Loucy (cell line): ENCODE data around the gene CD52.

ENCODE experiments used
- H2AFZ ChIP-seq: fragments of 200-600 bp; sonication (generic); 2 replicates; pipeline ENCODE4 v1.6.0; 2016; ENCODE audit warnings: antibody characterized with exemption, mild to moderate bottlenecking, low read length, moderate library complexity
- H3F3A ChIP-seq: fragments of 200-600 bp; 2 replicates; pipeline ENCODE4 v1.6.0; 2016; ENCODE audit warnings: antibody characterized with exemption, low read depth, mild to moderate bottlenecking
- H3K27me3 ChIP-seq: fragments of 200-600 bp; sonication (generic); 2 replicates; pipeline ENCODE4 v1.6.1; 2014; ENCODE audit warnings: low read length, mild to moderate bottlenecking; ENCODE audit not compliant: insufficient read depth, poor library complexity, severe bottlenecking
- H3K36me3 ChIP-seq: fragments of 200-600 bp; sonication (generic); 2 replicates; pipeline ENCODE4 v1.6.1; 2016; ENCODE audit warnings: low read length; ENCODE audit not compliant: insufficient read depth
- H3K4me1 ChIP-seq: fragments of 200-600 bp; sonication (generic); 2 replicates; pipeline ENCODE4 v1.5.1; 2014; ENCODE audit warnings: low read length, mild to moderate bottlenecking; ENCODE audit not compliant: insufficient read depth, poor library complexity, severe bottlenecking
- H3K4me2 ChIP-seq: fragments of 200-600 bp; sonication (generic); 2 replicates; pipeline ENCODE4 v1.6.0; 2014; ENCODE audit warnings: antibody characterized with exemption, low read length, low read depth, mild to moderate bottlenecking; ENCODE audit not compliant: poor library complexity, severe bottlenecking
- H3K4me3 ChIP-seq: fragments of 200-600 bp; sonication (generic); 2 replicates; pipeline ENCODE4 v1.5.1; 2014; ENCODE audit warnings: low read length, mild to moderate bottlenecking, mixed read lengths; ENCODE audit not compliant: poor library complexity, severe bottlenecking
- H3K79me2 ChIP-seq: fragments of 200-600 bp; sonication (generic); 2 replicates; pipeline ENCODE4 v1.6.1; 2014; ENCODE audit warnings: low read length; ENCODE audit not compliant: insufficient read depth
- H3K9ac ChIP-seq: fragments of 200-600 bp; sonication (generic); 2 replicates; pipeline ENCODE4 v1.6.0; 2014; ENCODE audit warnings: mild to moderate bottlenecking, low read depth, low read length, moderate library complexity; ENCODE audit not compliant: poor library complexity, severe bottlenecking
- H3K9me2 ChIP-seq: fragments of 200-600 bp; sonication (generic); replicated peaks from 2 replicates; pipeline ENCODE4 v1.6.1; 2016; ENCODE audit warnings: low read depth, low read length, mixed read lengths
- H3K9me3 ChIP-seq: fragments of 200-600 bp; sonication (generic); 2 replicates; pipeline ENCODE4 v1.6.1; 2014; ENCODE audit warnings: mild to moderate bottlenecking, antibody characterized with exemption, low read length, low read depth; ENCODE audit not compliant: insufficient read depth
- H4K20me1 ChIP-seq: fragments of 200-600 bp; sonication (generic); 2 replicates; pipeline ENCODE4 v1.6.0; 2014; ENCODE audit warnings: antibody characterized with exemption, low read length, mild to moderate bottlenecking; ENCODE audit not compliant: insufficient read depth, poor library complexity, severe bottlenecking
- CTCF ChIP-seq: fragments of 200-600 bp; sonication (generic); conservative IDR thresholded peaks from 2 replicates; pipeline ENCODE4 v1.5.1; 2014; ENCODE audit warnings: mild to moderate bottlenecking, antibody characterized with exemption, low read length
- EZH2phosphoT487 ChIP-seq: fragments of 200-600 bp; IDR thresholded peaks from 2 replicates; pipeline ENCODE4 v1.6.1; 2018; ENCODE audit warnings: antibody characterized with exemption, mild to moderate bottlenecking, moderate library complexity, borderline replicate concordance

CD52 gene

GRCh38 chr1:26349188-26349876 lies 31.6 kb downstream of the CD52 start:
- H3K9me3 ChIP-seq, result no peaks in the 10 kb centered on the region
- H3K4me3 ChIP-seq, result no peak overlapping the region
- peaks cover 4% of the 10 kb centered on the region for H3K4me1 ChIP-seq
- no peak overlapping the region for H2AFZ ChIP-seq
- no peaks in the 10 kb centered on the region for H3K27me3 ChIP-seq
- no peaks in the 10 kb centered on the region for H3F3A ChIP-seq
- no peak overlapping the region for H3K4me2 ChIP-seq
- no peak for TF ChIP-seq CTCF
- TF ChIP-seq EZH2phosphoT487, result no peak
- H3K9me2 ChIP-seq, result no peaks in the 10 kb centered on the region
- no peak overlapping the region for H3K9ac ChIP-seq
- H4K20me1 ChIP-seq, result no peaks in the 10 kb centered on the region
- no peaks in the 10 kb centered on the region for H3K79me2 ChIP-seq
- no peaks in the 10 kb centered on the region for H3K36me3 ChIP-seq

- Histone ChIP-seq H3K9me3 (no peaks in the 10 kb centered on the region), H3K4me1 (peaks cover 4% of the 10 kb centered on the region), H3F3A (no peaks in the 10 kb centered on the region), H3K4me3 (no peak overlapping the region), H3K27me3 (no peaks in the 10 kb centered on the region), H3K79me2 (no peaks in the 10 kb centered on the region), H3K36me3 (no peaks in the 10 kb centered on the region), H2AFZ (no peak overlapping the region), H4K20me1 (no peaks in the 10 kb centered on the region), H3K9me2 (no peaks in the 10 kb centered on the region), H3K4me2 (no peak overlapping the region), H3K9ac (no peak overlapping the region)
- no peak for TF ChIP-seq EZH2phosphoT487
- TF ChIP-seq CTCF, result no peak
These were observed 32.1 kb downstream of the CD52 start for GRCh38 chr1:26349877-26350244.

- no peaks in the 10 kb centered on the region for H3K9me2 ChIP-seq
- H4K20me1 ChIP-seq, result no peaks in the 10 kb centered on the region
- H3K36me3 ChIP-seq, result no peaks in the 10 kb centered on the region
- no peaks in the 10 kb centered on the region for H3F3A ChIP-seq
- H3K4me1 ChIP-seq, result peaks cover 4% of the 10 kb centered on the region
- H3K9me3 ChIP-seq, result no peaks in the 10 kb centered on the region
- no peaks in the 10 kb centered on the region for H3K79me2 ChIP-seq
- no peak overlapping the region for H3K9ac ChIP-seq
- H3K4me3 ChIP-seq, result no peak overlapping the region
- TF ChIP-seq EZH2phosphoT487 (no peak), CTCF (no peak)
- H3K4me2 ChIP-seq, result no peak overlapping the region
- H3K27me3 ChIP-seq, result no peaks in the 10 kb centered on the region
- H2AFZ ChIP-seq, result no peak overlapping the region
These were observed 32.6 kb downstream of the CD52 start for GRCh38 chr1:26350343-26350700.
